DMS53 (cell line): ENCODE measurements around the gene ENDOV.

Source experiments
- DNase-seq: peaks from one replicate; lab custom pipeline; 2025; lab: John Stamatoyannopoulos, UW

Gene ENDOV

DNA sequence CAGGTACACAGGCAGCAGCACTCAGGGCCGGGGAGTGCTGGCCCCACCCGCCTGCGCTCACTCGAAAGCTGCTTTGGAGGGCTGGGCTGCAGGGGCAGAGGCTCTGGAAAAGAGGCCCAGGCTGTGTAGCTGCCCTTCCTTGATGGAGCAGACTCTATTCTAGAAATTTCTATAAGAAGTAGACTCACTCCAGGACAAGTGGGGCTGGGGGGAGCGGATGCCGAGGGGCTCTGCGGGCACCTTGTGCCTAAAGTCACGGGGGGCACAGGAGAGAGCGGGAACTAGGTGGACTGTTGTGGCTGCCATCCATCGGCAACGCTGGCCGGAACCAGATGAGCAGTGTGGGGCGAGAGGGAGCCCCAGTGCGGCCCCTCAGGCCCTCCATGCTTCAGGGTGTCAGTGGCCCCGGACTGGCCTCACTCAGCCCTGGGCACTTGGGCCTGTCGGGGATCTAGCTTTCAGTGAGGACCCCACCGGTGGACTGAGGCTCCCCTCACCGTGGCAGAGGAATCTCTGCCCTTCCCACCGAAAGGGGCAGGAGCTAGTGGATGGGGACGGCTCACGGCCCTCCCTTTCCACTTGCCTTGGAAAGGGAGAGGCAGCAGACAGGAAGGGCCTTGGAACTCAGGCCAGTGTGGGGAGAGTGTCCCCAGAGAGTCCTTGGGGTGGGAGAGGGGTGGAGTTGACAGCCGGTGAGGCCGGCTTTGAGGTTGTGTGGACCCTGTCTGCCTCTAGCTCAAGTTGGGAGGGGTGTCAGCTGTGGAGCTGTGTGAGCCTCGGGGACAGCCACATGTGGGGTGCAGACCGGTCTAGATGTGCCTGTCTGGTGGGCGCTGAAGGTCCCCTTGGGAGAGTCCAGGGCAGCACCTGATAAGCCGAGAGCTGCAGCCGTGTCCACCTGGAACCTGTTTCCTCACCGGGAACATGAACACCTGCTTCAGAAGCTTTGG lies 16.6 kb downstream of the ENDOV start:
- DNase-seq: no peak

DNA sequence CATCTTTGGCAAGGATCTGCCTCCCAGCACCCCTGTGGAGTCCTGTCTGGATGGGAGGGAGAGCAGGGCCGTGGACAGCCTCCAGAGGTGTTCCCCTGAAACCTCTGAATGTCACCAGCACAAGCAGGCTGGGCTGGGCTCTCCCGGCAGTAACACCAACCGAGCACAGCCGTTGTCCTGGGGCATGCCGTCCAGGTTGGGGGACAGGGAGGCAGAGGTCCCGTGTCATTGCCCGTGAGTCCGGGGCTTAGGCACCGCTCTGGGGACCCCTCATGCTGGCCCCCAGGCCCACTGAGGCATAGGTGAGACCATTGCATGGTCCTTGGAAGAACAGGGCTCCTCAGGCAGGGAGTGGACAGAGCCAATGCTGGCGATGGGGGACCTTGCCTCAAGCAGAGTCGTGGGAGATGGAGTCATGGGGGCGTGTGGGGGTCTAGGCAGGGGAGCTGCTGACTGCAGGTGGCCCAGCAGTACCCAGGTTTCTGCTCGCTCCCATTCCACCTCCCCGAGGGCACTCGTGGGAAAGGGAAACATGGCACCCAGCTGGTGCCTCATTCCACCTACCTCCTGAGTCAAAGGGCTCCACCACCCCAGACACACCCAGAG lies 17.5 kb downstream of the ENDOV start:
- no peak for DNase-seq

DNA sequence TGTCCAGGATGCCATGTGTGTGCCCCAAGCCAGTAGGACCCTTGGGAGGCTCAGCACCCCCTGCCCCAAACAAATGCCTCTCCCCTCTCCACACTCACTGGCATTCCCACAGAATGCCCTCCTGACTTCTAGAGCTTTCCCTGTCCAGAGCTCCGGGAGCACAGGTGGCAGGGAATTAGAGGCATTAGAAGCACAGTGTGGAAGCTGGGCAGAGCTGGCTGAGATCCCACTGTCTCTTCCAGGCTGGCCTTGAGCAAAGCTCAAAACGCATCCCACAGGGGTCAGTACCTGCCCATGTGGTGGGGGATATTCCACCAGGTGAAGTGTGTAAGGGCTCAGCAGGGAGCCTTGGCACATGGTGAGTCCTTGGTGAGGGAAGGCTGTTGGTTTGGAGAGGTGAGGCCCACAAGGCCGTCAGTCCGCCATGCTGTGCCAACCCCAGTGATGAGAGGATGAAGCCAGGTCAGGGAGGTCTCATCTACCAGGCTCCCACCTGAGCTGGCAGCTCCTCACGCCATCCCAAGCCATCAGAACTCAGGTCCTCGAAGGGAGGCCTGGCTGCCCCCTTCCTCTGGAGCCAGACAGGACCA lies 18.1 kb downstream of the ENDOV start:
- no peak for DNase-seq

DNA sequence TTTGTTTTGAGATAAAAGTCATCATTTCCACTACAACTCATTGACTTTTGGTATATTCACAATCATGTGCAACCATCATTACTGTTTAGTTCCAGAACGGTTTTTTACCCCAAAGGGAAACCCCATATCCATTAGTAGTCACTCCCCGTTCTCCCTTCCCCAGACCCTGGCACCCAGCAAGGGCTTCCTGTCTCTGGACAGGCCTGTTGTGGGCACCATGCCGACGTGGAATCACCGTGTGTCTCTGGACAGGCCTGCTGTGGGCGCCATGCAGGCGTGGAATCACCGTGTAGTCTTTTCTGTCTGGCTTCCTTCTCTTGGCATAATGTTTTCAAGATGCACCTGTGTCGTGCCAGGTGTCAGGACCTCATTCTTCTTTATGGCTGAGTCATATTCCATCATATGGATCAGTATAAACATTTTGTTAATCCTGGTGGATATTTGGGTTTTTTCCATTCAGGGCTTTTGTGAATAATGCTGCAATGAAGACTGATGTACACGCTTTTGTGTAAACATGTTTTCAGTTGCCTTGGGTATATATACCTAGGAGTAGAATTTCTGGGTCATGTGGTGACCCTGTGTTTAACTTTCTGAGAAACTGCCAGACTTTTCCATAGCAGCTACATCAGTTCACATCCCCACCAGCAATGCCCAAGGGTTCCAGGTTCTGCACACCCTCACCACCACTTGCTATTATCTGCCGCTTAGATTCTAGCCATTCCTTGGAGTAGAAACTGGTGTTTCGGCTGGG lies 19.1 kb downstream of the ENDOV start:
- no peak for DNase-seq

GRCh38 chr17:80437532-80437931 lies 22.6 kb downstream of the ENDOV start:
- DNase-seq: no peak

DNA sequence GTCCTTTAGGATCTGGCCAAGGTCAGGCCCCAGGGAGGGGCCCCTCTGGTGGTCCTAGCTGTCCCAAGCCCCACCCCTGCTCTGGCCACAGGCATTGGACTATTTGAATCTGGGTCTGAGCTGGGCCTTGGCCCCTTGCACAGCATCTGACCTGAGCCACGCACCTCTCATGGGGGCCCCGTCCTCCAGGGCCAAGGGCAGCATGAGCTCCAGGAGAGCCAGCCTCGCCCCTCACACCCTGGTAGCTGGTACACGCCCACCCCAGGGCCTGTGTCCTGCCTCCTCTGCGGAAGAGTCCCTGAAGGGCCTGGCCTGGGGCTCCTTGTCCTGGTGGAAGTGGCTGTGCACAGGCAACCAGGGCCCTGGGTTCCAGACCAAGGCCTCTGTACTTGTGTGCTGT lies 23.8 kb downstream of the ENDOV start:
- DNase-seq: no peak

DNA sequence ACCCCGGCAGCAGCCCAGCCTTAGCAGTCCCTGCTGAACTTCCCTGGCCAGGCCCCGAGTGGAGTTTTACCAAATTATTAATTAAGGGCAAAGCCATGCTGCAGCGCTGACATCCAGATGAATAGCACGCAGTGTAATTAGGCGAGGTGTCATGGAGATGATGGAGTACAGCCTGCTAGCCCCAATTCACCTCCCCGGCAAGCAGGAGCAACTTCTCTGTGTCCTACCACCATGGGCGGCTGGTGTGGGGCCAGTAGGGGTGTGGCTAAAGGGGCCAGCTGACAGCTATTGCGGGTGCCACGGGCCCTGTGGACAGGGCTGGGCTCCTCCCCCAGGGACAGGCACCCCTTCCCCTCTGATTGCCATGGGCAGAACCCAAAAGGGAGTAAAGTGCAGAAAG lies 24.5 kb downstream of the ENDOV start:
- DNase-seq: no peak

- DNase-seq: no peak
Measured at GRCh38 chr17:80441133-80441578, 26.2 kb downstream of the ENDOV start.

DNA sequence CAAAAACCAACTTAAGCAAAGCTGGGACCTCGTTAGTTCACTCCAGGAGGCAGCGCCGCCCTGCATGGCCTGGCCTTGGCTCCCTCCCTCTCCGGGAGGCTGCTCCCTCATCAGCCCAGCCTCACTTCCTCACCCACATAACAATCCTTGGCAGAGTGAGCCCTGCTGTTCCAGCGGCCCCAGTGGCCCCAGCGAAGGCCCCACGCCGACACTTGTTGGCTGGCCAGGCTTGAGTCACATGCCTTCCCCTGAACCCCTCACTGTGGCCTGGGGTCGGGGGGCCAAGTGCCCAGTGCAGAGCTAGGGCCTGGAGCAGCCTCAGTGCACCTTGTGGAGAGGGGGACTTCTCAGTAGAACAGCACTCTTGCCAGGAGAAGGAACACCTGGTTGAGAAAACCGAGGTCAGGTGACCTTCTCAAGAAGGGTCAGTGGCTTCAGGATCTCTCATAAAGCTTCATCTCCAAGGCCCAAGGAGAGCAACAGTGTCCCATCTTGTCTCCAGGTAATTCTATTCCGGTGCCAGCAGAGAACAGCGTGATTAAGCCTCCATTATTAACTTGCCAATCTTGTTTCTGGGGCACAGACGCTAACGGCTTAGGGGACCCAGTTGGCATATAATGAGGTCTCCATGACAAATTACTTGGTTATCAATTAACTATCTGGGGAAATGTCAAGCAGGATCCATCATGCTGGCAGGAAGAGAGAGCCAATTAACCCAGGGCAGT lies 26.8 kb downstream of the ENDOV start:
- no peak for DNase-seq

DNA sequence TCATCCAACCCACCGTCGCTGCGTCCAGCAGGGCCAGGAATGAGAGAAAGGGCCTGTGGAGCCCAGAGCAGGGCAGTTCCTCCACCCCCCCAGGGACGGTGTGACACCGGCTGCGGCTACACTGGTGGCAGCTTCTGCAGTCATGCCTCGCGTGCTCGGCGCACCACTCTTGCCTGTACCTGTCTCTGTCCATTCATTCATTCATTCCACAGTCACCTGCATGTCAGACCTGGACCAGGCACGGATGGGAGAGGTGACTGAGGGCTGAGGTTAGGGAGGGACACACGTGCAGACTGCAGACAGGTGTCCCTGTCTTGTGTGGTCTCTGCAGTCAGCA lies 27.3 kb downstream of the ENDOV start:
- no peak for DNase-seq

DNA sequence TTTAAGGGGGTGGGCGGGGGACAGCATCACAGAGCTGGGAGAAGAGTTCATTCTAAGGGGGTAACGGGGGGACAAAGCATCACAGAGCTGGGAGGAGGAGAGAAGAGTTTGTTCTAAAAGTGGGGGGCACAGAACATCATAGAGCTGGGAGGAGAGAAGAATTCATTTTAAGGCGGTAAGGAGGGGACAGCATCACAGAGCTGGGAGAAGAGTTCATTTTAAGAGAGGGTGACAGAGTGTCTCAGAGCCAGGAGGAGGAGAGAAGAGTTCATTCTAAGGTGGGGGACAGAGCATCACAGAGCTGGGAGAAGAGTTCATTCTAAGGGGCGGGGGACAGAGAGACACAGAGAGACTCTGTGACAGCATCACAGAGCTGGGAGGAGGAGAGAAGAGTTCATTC lies 27.8 kb downstream of the ENDOV start:
- no peak for DNase-seq

GRCh38 chr17:80443498-80443897 lies 28.5 kb downstream of the ENDOV start:
- no peak for DNase-seq

DNA sequence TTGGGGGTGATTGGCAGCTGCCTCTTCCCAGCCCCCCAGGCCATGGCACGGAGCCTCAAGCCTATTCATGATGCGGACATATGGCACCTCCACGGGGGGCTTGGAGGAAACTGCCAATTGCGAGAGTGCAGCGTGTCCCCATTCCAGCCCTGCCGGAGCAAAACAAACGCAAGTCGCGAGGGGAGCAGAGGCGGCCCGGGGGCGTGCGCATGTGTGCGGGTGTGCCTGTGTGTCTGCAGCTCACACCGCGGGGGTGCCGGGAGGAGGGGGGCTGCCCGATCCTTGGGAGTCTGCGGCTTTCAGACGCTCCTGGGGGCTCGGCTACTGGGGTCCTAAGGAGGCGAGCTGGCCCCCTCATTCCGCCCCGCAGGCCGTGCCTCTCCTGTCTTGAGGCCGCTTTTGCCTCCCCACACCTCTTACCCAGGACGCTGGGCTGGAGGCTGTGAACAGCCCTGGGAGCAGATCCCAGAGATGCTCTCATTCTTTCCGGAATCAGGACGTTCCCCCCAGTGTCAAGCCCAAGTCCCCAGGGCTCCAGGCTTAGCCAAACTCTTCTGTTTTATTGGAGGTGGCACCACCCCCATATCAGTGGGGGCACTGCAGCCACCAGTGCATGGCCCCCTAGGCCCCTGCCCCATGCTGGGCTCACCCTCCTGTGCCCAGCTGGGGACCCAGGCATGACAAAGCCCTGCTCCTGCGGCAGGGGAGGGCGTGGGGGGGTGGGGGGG lies 29.1 kb downstream of the ENDOV start:
- DNase-seq: no peak

DNA sequence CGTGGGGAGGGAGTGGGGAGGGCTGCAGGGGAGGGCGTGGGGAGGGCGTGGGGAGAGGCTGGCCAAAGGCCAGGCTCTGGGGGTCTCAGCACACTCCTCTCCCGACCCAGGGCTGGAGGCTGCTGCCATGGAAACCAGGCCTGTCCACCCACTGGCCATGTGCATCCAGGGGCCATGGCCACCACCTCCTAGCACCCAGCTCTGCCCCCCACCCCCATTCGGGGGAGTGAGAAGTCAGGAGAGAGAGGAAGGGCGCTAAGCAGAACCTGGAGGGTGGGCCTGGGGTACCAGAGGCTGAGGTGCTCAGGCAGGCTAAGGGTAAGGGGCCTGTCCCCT lies 29.6 kb downstream of the ENDOV start:
- no peak for DNase-seq

DNA sequence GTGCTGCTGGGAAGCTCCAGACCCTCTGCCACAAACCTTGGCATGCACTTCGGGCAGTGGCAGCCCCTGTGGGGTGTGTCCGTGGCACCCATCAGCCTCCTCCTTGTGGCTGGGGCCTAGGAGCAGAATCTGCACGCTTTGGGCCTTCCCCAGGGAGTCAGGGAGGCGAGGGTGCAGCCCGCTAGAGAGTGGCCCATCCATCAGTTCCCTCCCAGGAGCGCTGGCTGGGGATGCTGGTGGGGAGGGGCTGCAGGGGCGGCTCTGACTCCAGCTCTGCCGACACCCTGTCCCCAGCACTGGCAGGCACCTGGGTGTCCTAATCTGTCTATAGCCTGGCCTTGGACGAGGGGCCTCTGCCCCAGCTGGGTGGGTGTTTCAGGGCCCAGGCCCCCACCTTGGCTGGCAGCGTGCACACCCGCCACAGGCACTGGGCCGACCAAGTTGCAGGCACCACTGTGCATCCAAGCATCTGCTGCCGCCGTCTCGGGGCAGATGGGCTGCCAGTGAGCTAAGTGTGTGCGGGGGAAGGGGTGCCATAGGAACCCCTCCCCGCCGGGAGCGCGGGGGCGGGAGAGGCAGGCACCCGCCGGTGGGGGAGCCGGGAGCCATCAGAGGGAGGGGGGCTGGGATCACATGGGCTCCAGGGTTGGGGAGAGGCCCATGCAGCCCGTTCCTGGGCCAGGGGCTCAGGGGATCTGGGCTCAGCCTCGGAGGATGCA lies 30.2 kb downstream of the ENDOV start:
- DNase-seq: no peak

DNA sequence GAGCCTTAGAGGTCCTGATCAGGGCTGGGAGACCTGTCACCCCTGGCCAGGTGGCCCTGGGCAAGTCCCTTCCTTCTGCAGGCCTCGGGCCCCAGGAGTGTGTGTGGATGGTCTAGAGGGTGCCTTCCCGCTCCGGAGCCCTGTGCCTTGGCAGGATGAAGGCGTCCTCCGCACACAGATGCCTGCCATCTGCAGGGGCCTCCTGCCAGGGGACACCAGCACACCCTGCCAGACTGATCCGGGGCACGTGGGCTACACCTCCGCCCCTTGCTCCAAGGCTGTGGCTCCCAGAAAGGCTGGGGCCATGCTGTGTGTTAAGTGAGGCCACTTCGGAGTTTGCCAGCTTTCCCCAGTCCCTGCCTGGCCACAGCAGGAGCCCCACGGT lies 30.8 kb downstream of the ENDOV start:
- DNase-seq: no peak

GRCh38 chr17:80446645-80447405 lies 31.9 kb downstream of the ENDOV start:
- peak; percentile 75 for DNase-seq

DNA sequence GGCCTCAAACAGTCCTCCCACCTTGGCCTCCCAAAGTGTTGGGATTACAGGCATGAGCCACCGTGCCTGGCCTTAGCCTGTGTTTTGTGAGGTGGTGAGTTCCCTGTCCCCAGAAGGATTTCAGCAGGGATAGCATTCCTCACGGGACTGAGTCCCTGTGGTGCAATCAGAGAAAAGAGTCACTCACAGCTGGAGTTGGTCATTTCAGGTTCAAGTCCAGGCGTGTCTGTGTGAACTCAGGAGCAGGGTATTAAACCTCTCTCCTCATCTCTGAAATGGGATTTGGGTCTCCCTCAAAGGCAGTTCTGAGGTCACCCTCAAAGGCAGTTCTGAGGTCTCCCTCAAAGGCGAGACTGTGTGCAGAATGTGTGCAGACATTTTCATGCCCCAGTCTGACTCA lies 32.8 kb downstream of the ENDOV start:
- no peak for DNase-seq

- peak; percentile 40 for DNase-seq
Measured at GRCh38 chr17:80449194-80449929, 34.4 kb downstream of the ENDOV start.
